Measurements from ENCODE around the gene RRP12.
"Not testable (repeated sequence)": the region's sequence is repeated elsewhere in the genome, so short reads cannot be mapped to it uniquely, and the experiment has no call there.

- TF ChIP-seq CTCF (conservative IDR thresholded peaks at IDR 0.05; ENCODE audit: low read depth, low read length); EZH2 (IDR thresholded peaks at IDR 0.05; ENCODE audit: borderline replicate concordance, low read depth, low read length, poor library complexity, severe bottlenecking): not testable (repeated sequence)
These were observed 5.3 kb upstream of the RRP12 start for GRCh38 chr10:97406483-97406882.
